Fibroblast of villous mesenchyme (primary cell): Measurements from ENCODE around the gene ZFAND3. TPM values are rescaled to one million over a fixed set of nuclear protein-coding genes. Genes with fewer than 3 reads are reported as not detected.

Experiments used
- DNase-seq: peaks from one replicate; pipeline ENCODE4 v3.0.0-alpha.2; 2010; ENCODE audit warnings: low read depth
- H3K4me3 ChIP-seq: 2 replicates; pipeline ENCODE4 v1.5.1; 2011; ENCODE audit warnings: low read depth, mild to moderate bottlenecking, low read length
- CTCF ChIP-seq: IDR thresholded peaks from 2 replicates; pipeline ENCODE4 v1.5.1; 2012; ENCODE audit warnings: low read depth, mild to moderate bottlenecking, low read length; ENCODE audit not compliant: insufficient read depth
- total RNA-seq: library from RNA; depleted of rRNA; stranded (reverse); fragments of >200 nt; gene quantifications from 2 replicates; pipeline ENCODE4 v1.2.3, GENCODE V29; 2012

ZFAND3 gene
- total RNA-seq, 1 donor: 20.3 TPM

GRCh38 chr6:38168699-38169098, 349.2 kb downstream of the ZFAND3 start:
- DNase-seq: no peak
- TF ChIP-seq CTCF: no peak
- H3K4me3 ChIP-seq: no peak overlapping the region

DNA sequence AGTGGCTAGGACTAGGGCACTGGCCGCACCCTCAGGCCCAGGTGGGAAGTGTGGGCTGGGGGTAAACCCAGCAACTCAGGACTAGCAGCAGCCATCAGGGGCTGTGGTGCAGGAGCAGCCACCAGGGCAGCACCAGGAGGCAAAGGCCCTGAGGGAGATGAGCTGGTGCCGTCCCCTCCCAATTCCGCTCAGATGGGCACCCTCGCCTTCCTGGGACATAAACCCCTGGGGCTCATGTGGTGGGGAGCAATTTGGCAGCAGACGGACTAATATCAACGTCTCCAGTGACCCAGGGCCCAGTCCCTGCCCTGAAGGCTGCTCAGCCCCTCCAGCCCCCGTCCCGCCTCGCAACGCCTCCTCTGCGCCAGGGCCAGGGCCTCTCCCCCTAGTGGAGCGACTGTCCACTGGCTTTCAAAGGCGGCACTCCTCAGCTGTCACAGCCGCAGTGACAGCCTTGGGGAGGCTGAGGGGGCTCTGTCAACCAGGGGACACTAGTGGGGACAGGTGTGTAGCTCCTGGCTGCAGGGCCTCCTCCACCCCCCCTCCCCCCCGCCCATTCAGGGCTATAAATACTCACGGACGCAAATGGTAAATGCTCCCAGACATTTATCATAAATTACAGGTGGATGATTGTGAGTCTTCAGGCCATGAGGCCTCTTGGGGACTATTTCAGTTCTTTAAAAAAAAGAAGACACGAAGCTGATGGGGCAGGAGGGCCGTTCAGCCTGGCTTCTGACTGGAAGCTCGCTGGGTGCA, 349.9 kb downstream of the ZFAND3 start:
- DNase-seq: no peak

DNA sequence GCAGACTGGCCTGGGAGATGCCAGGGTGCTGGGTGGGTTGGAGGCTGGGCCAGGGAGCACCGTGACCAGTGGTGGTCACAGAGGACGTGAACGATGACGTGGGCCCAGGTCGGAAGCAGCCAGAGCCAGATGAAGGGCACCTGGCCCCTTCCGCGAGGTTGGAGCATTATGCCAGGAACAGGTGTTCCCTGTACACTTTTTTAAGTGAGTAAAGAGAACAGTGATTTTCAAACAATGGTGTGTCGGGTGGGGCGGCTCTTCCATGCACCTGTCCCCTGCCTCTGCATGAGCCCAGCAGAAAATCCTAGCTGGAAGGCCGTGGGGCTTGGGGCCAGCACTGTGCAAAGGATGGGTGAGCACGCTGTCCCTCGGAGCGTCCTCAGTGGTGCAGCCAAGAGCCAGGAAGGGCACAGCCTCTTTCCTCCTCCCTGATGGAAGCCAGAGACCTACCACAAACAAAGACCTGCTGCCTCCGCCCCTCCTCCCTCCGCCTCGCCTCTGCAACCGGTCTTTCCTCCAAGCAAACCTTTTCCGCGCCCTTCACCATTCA, 350.5 kb downstream of the ZFAND3 start:
- DNase-seq: no peak
- TF ChIP-seq CTCF: no peak

More for the DNA sequence above, 349.9 kb downstream of the ZFAND3 start:
- H3K4me3 ChIP-seq: no peak overlapping the region
- peak; percentile 2 for TF ChIP-seq CTCF

GRCh38 chr6:38170666-38171355, 351.3 kb downstream of the ZFAND3 start:
- H3K4me3 ChIP-seq: no peak overlapping the region
- no peak for DNase-seq
- TF ChIP-seq CTCF: no peak

More for the DNA sequence above, 350.5 kb downstream of the ZFAND3 start:
- H3K4me3 ChIP-seq: no peak overlapping the region

DNA sequence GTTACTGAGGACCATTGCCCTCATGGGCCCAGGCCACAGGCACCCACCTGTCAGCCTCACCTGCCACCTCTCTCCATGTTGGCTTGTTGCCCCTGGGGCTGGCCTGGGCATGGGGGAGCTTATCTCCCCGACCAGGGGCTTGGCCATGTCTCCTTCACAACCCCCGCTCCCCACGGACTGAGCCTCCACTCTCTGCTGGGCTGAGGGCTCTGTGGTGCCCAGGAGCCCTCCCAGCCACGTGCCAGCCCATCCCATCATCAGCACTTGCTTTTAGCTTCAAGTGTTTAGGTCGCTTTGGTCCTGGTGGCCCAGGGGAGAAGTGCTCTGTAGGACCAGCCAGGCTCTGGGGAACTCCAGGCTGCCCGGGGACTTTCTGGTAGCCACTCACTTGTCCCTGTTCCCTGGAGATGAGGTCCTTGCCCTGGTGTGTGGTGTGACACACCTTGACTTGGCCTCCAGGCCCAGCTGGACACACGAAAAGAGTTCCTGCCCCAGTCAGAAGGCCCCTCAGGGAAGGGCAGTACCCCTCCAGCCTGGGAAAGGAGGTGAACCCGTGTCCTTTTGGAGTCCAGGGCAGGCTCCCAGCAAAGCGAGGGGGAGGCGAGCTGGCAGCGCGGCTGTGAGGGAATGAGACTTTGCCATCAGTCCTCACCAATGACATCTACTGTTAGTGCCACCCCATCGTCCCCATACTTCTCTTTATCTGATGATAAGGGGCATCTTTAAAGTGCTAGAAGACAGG, 352.6 kb downstream of the ZFAND3 start:
- TF ChIP-seq CTCF: no peak
- DNase-seq: no peak
- no peak overlapping the region for H3K4me3 ChIP-seq

- DNase-seq: no peak
- no peak overlapping the region for H3K4me3 ChIP-seq
- TF ChIP-seq CTCF: no peak
These were observed 353.3 kb downstream of the ZFAND3 start for GRCh38 chr6:38172739-38173410.
